Ishikawa (cell line): ENCODE results near the gene MANSC4.

ENCODE experiments used
- EP300 ChIP-seq: IDR thresholded peaks from 2 replicates; pipeline ENCODE4 v1.6.1; 2012; ENCODE audit warnings: borderline replicate concordance
- RAD21 ChIP-seq: IDR thresholded peaks from 2 replicates; pipeline ENCODE4 v1.6.1; 2012; ENCODE audit warnings: low read depth
- TAF1 ChIP-seq: IDR thresholded peaks from 2 replicates; pipeline ENCODE4 v1.6.1; 2012; ENCODE audit warnings: low read depth, mild to moderate bottlenecking
- TF ChIP-seq, protein P1 (sequence below): IDR thresholded peaks from 2 replicates; pipeline ENCODE4 v1.6.1; 2012
- TF ChIP-seq, protein P2 (sequence below): IDR thresholded peaks from 2 replicates; pipeline ENCODE4 v1.6.1; 2012
- TF ChIP-seq, protein P3 (sequence below): IDR thresholded peaks from 2 replicates; pipeline ENCODE4 v1.6.1; 2012; ENCODE audit warnings: low read depth, mild to moderate bottlenecking

DNA sequence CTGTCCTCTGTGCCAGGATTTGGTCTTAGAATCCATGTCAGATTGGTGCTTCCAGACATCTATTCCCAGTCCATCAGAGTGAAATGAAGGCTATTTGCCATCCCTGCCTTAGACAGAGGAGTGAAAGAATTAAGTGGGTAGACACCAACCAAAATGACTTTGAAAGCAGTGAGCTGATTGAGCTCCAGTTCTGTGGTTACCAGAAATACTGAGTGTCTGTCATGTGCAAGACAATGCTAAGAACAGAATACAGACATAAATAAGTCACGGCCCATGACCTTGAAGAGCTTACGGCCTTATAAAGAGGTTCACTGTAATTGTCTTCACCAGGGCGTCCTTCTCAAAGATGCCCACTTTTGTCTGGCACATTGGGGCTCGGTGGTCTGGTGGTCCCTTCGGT lies 21.6 kb upstream of the MANSC4 start:
- no peak for TF ChIP-seq TAF1
- no peak for TF ChIP-seq RAD21
- no peak for TF ChIP-seq EP300
- TF ChIP-seq, protein P1, sequence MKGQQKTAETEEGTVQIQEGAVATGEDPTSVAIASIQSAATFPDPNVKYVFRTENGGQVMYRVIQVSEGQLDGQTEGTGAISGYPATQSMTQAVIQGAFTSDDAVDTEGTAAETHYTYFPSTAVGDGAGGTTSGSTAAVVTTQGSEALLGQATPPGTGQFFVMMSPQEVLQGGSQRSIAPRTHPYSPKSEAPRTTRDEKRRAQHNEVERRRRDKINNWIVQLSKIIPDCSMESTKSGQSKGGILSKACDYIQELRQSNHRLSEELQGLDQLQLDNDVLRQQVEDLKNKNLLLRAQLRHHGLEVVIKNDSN, result no peak
- TF ChIP-seq, protein P2, sequence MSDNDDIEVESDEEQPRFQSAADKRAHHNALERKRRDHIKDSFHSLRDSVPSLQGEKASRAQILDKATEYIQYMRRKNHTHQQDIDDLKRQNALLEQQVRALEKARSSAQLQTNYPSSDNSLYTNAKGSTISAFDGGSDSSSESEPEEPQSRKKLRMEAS, result no peak
- TF ChIP-seq, protein P3, sequence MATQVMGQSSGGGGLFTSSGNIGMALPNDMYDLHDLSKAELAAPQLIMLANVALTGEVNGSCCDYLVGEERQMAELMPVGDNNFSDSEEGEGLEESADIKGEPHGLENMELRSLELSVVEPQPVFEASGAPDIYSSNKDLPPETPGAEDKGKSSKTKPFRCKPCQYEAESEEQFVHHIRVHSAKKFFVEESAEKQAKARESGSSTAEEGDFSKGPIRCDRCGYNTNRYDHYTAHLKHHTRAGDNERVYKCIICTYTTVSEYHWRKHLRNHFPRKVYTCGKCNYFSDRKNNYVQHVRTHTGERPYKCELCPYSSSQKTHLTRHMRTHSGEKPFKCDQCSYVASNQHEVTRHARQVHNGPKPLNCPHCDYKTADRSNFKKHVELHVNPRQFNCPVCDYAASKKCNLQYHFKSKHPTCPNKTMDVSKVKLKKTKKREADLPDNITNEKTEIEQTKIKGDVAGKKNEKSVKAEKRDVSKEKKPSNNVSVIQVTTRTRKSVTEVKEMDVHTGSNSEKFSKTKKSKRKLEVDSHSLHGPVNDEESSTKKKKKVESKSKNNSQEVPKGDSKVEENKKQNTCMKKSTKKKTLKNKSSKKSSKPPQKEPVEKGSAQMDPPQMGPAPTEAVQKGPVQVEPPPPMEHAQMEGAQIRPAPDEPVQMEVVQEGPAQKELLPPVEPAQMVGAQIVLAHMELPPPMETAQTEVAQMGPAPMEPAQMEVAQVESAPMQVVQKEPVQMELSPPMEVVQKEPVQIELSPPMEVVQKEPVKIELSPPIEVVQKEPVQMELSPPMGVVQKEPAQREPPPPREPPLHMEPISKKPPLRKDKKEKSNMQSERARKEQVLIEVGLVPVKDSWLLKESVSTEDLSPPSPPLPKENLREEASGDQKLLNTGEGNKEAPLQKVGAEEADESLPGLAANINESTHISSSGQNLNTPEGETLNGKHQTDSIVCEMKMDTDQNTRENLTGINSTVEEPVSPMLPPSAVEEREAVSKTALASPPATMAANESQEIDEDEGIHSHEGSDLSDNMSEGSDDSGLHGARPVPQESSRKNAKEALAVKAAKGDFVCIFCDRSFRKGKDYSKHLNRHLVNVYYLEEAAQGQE, result no peak
